HCT116 (cell line): ENCODE measurements around the gene ESYT3. TPM values are rescaled to one million over a fixed set of nuclear protein-coding genes. Genes with fewer than 3 reads are reported as not detected.

Experiments
- ATAC-seq: fragments of 200-7000 bp; cut with Tn5 transposase; 2 replicates; pipeline ENCODE4 v1.9.1; 2020; ENCODE audit warnings: mild to moderate bottlenecking, moderate library complexity
- BruUV-seq: library from RNA; stranded (reverse); fragments of 400-500 nt; replicated peaks from 2 replicates; lab custom pipeline; 2021; lab: Mats Ljungman, UMichigan
- CTCF ChIA-PET: fragments of 300-600 bp; sonication (Branson Sonifier 250); formaldehyde crosslinking; loops from one replicate; lab custom pipeline; 2021; ENCODE audit warnings: antibody characterized with exemption; lab: Charles Lee
- POLR2A ChIA-PET: fragments of 300-600, 350-600 bp; sonication (Branson Sonifier 250); formaldehyde crosslinking; loops from one replicate; lab custom pipeline; 2021; ENCODE audit warnings: antibody characterized with exemption; lab: Charles Lee
- RAD21 ChIA-PET, 2 experiments: fragments of 300-600 bp; sonication (Branson Sonifier 250); formaldehyde crosslinking; loops; one replicate each; lab custom pipeline; 2023; ENCODE audit warnings: low total read pairs in 2 of 2; ENCODE audit not compliant: uncharacterized antibody in 2 of 2, unreplicated experiment in 2 of 2, low non-redundant PET in 1 of 2; lab: Charles Lee
- DNase-seq: peaks from one replicate; pipeline ENCODE4 v3.0.0-alpha.2; 2010; ENCODE audit warnings: low read depth, low spot score
- H2AFZ ChIP-seq: fragments of 200-600 bp; shearing (Covaris generic), sonication (generic); 2 replicates; pipeline ENCODE4 v1.6.1; 2017; ENCODE audit warnings: low read depth, mixed run types, mixed read lengths, antibody characterized with exemption, low read length; ENCODE audit not compliant: poor library complexity, severe bottlenecking
- H3K27ac ChIP-seq: 2 replicates; pipeline ENCODE4 v1.5.1; 2012; ENCODE audit warnings: low read depth, low read length
- H3K27me3 ChIP-seq: fragments of 200-600 bp; sonication (generic); 2 replicates; pipeline ENCODE4 v1.6.1; 2016; ENCODE audit warnings: mixed run types, low read length, mixed read lengths; ENCODE audit not compliant: insufficient read depth
- H3K36me3 ChIP-seq, 2 experiments: fragments of 200-500 bp in 1 of 2; fragments of 200-600 bp in 1 of 2; sonication (Bioruptor generic) in 1 of 2; sonication (generic) in 1 of 2; 2 replicates each; pipeline versions ENCODE4 v1.5.1 to v1.6.1; 2014 to 2016; ENCODE audit warnings: low read length in 2 of 2, inconsistent platforms in 1 of 2, mixed read lengths in 1 of 2, mixed run types in 1 of 2; ENCODE audit not compliant: insufficient read depth in 2 of 2, control insufficient read depth in 1 of 2
- H3K4me1 ChIP-seq, 2 experiments: fragments of 200-600 bp in 1 of 2; sonication (generic) in 1 of 2; 2 replicates each; pipeline versions ENCODE4 v1.5.1 to v1.6.1; 2012 to 2017; ENCODE audit warnings: low read length in 2 of 2, inconsistent platforms in 1 of 2, mild to moderate bottlenecking in 1 of 2, mixed read lengths in 1 of 2, mixed run types in 1 of 2, moderate library complexity in 1 of 2; ENCODE audit not compliant: insufficient read depth in 2 of 2, control insufficient read depth in 1 of 2
- H3K4me2 ChIP-seq: fragments of 200-600 bp; sonication (generic); 2 replicates; pipeline ENCODE4 v1.6.1; 2017; ENCODE audit warnings: mixed run types, low read length, mixed read lengths
- H3K4me3 ChIP-seq, 2 experiments: fragments of 200-600 bp in 1 of 2; sonication (generic) in 1 of 2; replicated peaks in 1 of 2; 2 replicates each; pipeline ENCODE4 v1.5.1; 2011 to 2016; ENCODE audit warnings: low read length in 2 of 2, control low read depth in 1 of 2, low read depth in 1 of 2, mild to moderate bottlenecking in 1 of 2, mixed read lengths in 1 of 2, mixed run types in 1 of 2
- H3K79me2 ChIP-seq: fragments of 200-600 bp; sonication (generic); 2 replicates; pipeline ENCODE4 v1.6.1; 2017; ENCODE audit warnings: mild to moderate bottlenecking, mixed run types, low read length, moderate library complexity, mixed read lengths; ENCODE audit not compliant: insufficient read depth
- H3K9ac ChIP-seq: fragments of 200-600 bp; sonication (generic); 2 replicates; pipeline ENCODE4 v1.6.1; 2016; ENCODE audit warnings: low read length, mixed read lengths
- H3K9me2 ChIP-seq: fragments of 200-600 bp; sonication (generic), shearing (Covaris generic); 2 replicates; pipeline ENCODE4 v1.6.1; 2017; ENCODE audit warnings: mixed run types, mild to moderate bottlenecking, moderate library complexity; ENCODE audit not compliant: insufficient read depth
- H3K9me3 ChIP-seq, 2 experiments: fragments of 200-500 bp in 1 of 2; fragments of 200-600 bp in 1 of 2; sonication (Bioruptor generic) in 1 of 2; sonication (generic) in 1 of 2; 2 replicates each; pipeline ENCODE4 v1.6.1; 2014 to 2017; ENCODE audit warnings: low read length in 2 of 2, mixed read lengths in 2 of 2, inconsistent platforms in 1 of 2, low read depth in 1 of 2, mild to moderate bottlenecking in 1 of 2, mixed run types in 1 of 2, moderate library complexity in 1 of 2; ENCODE audit not compliant: control insufficient read depth in 1 of 2, insufficient read depth in 1 of 2
- H4K20me1 ChIP-seq: fragments of 200-600 bp; sonication (generic), shearing (Covaris generic); 2 replicates; pipeline ENCODE4 v1.6.1; 2017; ENCODE audit warnings: mixed run types, mild to moderate bottlenecking, moderate library complexity; ENCODE audit not compliant: insufficient read depth
- ATF3 ChIP-seq: IDR thresholded peaks from 2 replicates; pipeline ENCODE4 v1.6.1; 2012
- CEBPB ChIP-seq: IDR thresholded peaks from 2 replicates; pipeline ENCODE4 v1.6.1; 2012; ENCODE audit warnings: low read depth
- CTCF ChIP-seq, 3 experiments: fragments of 200-600 bp in 1 of 3; sonication (generic) in 1 of 3; IDR thresholded peaks in 2 of 3; conservative IDR thresholded peaks in 1 of 3; 2 replicates each; pipeline ENCODE4 v1.5.1; 2012 to 2017; ENCODE audit warnings: low read depth in 2 of 3, low read length in 2 of 3, antibody characterized with exemption in 1 of 3, borderline replicate concordance in 1 of 3, control low read depth in 1 of 3, mild to moderate bottlenecking in 1 of 3, mixed read lengths in 1 of 3, mixed run types in 1 of 3, moderate library complexity in 1 of 3; ENCODE audit not compliant: insufficient read depth in 1 of 3
- ELF1 ChIP-seq: IDR thresholded peaks from 2 replicates; pipeline ENCODE4 v1.6.1; 2012; ENCODE audit warnings: low read depth, borderline replicate concordance
- EZH2 ChIP-seq: fragments of 200-600 bp; sonication (generic); IDR thresholded peaks from 2 replicates; pipeline ENCODE4 v1.6.1; 2017; ENCODE audit warnings: antibody characterized with exemption, mixed run types
- EZH2phosphoT487 ChIP-seq: fragments of 200-600 bp; IDR thresholded peaks from 2 replicates; pipeline ENCODE4 v1.6.1; 2018; ENCODE audit warnings: antibody characterized with exemption, borderline replicate concordance
- MAX ChIP-seq: IDR thresholded peaks from 2 replicates; pipeline ENCODE4 v1.6.1; 2012
- POLR2AphosphoS5 ChIP-seq: IDR thresholded peaks from 2 replicates; pipeline ENCODE4 v1.6.1; 2011; ENCODE audit warnings: mild to moderate bottlenecking, low read depth, low read length, moderate library complexity
- RAD21 ChIP-seq: IDR thresholded peaks from 2 replicates; pipeline ENCODE4 v1.6.1; 2012; ENCODE audit warnings: low read depth, mild to moderate bottlenecking
- REST ChIP-seq: IDR thresholded peaks from 2 replicates; pipeline ENCODE4 v1.6.1; 2012; ENCODE audit warnings: low read depth
- SP1 ChIP-seq: IDR thresholded peaks from 2 replicates; pipeline ENCODE4 v1.6.1; 2012; ENCODE audit warnings: low read depth
- SRF ChIP-seq: IDR thresholded peaks from 2 replicates; pipeline ENCODE4 v1.6.1; 2012; ENCODE audit warnings: low read depth
- TCF7L2 ChIP-seq: IDR thresholded peaks from 2 replicates; pipeline ENCODE4 v1.7.0; 2011; ENCODE audit warnings: borderline replicate concordance, inconsistent platforms; ENCODE audit not compliant: insufficient read depth, insufficient read length; ENCODE audit errors: extremely low read depth
- YY1 ChIP-seq: IDR thresholded peaks from 2 replicates; pipeline ENCODE4 v1.6.1; 2011; ENCODE audit warnings: low read length, low read depth, moderate library complexity, mild to moderate bottlenecking; ENCODE audit not compliant: insufficient replicate concordance; ENCODE audit errors: extremely low read depth
- ZBTB33 ChIP-seq: IDR thresholded peaks from 2 replicates; pipeline ENCODE4 v1.6.1; 2011; ENCODE audit warnings: mild to moderate bottlenecking, low read length, moderate library complexity; ENCODE audit not compliant: insufficient replicate concordance; ENCODE audit errors: extremely low read depth
- ZFX ChIP-seq: fragments of 450-650 bp; IDR thresholded peaks from 2 replicates; pipeline ENCODE4 v1.6.1; 2017
- ZNF274 ChIP-seq: fragments of 200-500 bp; sonication (Bioruptor generic); IDR thresholded peaks from 2 replicates; pipeline ENCODE4 v1.6.1; 2014; ENCODE audit warnings: mild to moderate bottlenecking, low read depth, low read length, inconsistent platforms
- intact Hi-C: fragments of 100-400 bp; cut with micrococcal nuclease; formaldehyde crosslinking; loops from 2 replicates; pipeline ENCODE4 v1.10.0; 2022
- total RNA-seq: library from RNA; stranded (reverse); gene quantifications from one replicate; pipeline ENCODE4 v1.2.1, GENCODE V29; 2021; ENCODE audit not compliant: unreplicated experiment

ESYT3 gene
- total RNA-seq, 1 experiment from 2014 or later = 0.05 TPM

- POLR2A ChIA-PET = no interaction called here
- RAD21 ChIA-PET = no interaction called here
- intact Hi-C loops = loop anchor here (5.0 kb wide), 1 partner anchor 455 kb away; no protein-coding TSS in a partner anchor
- Histone ChIP-seq H3K9me2 (no peaks in the 10 kb centered on the region), H3K9ac (no peak overlapping the region), H3K4me1 (no peaks in the 10 kb centered on the region), H3K36me3 (no peaks in the 10 kb centered on the region), H3K4me2 (no peak overlapping the region), H2AFZ (no peak overlapping the region)
- CTCF ChIA-PET = no interaction called here
- ATAC-seq (no peak), DNase-seq (no peak)
- TF ChIP-seq ZNF274 = no peak
- no peak for TF ChIP-seq ZBTB33
- no peak for TF ChIP-seq MAX
- no peak for TF ChIP-seq POLR2AphosphoS5
- no peak for TF ChIP-seq CTCF (IDR thresholded peaks at IDR 0.05 in 2 of 3, conservative IDR thresholded peaks at IDR 0.05 in 1 of 3; ENCODE audit: borderline replicate concordance in 1 of 3, insufficient read depth in 1 of 3, low read depth in 2 of 3, low read length in 2 of 3)
- TF ChIP-seq YY1 = no peak
- TF ChIP-seq CEBPB = no peak
- TF ChIP-seq SRF = no peak
- TF ChIP-seq ZFX = no peak
- no peak for TF ChIP-seq EZH2
- no peak for TF ChIP-seq ATF3
- no peak for TF ChIP-seq TCF7L2
- TF ChIP-seq EZH2phosphoT487 = no peak
- no peak for TF ChIP-seq RAD21
- TF ChIP-seq REST = no peak
- TF ChIP-seq SP1 = no peak
- no peak for TF ChIP-seq ELF1
- TF ChIP-seq, all 23 proteins: peak for 0
- BruUV-seq = no TSS peak
- Histone ChIP-seq H3K9me3 (no peaks in the 10 kb centered on the region), H3K27ac (no peak overlapping the region), H3K79me2 (no peaks in the 10 kb centered on the region), H4K20me1 (no peaks in the 10 kb centered on the region), H3K27me3 (no peaks in the 10 kb centered on the region), H3K4me3 (no peak overlapping the region)
Measured at GRCh38 chr3:138461896-138462295, 27.5 kb downstream of the ESYT3 start.
